Panc1 (cell line): ENCODE results near the gene CAPRIN1.

Experiments
- CTCF ChIP-seq: fragments of 450-650 bp; IDR thresholded peaks from 2 replicates; pipeline ENCODE4 v1.5.1; 2017; ENCODE audit warnings: mild to moderate bottlenecking
- POLR2AphosphoS5 ChIP-seq: IDR thresholded peaks from 2 replicates; pipeline ENCODE4 v1.6.1; 2012; ENCODE audit warnings: mild to moderate bottlenecking, low read depth, low read length, moderate library complexity

GRCh38 chr11:34051349-34052035, at the start of gene CAPRIN1:
- TF ChIP-seq CTCF (no peak), POLR2AphosphoS5 (peak; percentile 91)
